IPS-NIHi7 (cell line): ENCODE data around the gene MXRA8.

Source experiments
- DNase-seq: peaks from one replicate; pipeline ENCODE4 v3.0.0; 2012; ENCODE audit warnings: mixed read lengths; ENCODE audit errors: extremely low spot score

Gene MXRA8

DNA sequence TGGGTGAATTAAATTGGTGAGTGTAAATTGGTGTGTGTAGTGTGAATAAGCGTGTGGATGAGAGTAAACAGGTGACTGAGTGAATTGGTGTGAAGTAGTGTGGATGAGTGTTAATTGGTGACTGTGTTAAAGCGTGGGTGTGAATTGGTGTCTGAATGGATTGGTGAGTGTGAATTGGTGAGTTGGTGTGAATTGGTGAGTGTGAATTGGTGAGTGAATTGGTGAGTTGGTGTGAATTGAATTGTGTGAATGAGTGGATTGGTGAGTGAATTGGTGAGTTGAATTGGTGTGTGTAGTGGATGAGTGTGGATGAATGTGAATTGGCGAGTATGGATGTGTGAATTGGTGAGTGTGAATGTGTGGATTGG, 8.3 kb upstream of the MXRA8 start:
- no peak for DNase-seq

DNA sequence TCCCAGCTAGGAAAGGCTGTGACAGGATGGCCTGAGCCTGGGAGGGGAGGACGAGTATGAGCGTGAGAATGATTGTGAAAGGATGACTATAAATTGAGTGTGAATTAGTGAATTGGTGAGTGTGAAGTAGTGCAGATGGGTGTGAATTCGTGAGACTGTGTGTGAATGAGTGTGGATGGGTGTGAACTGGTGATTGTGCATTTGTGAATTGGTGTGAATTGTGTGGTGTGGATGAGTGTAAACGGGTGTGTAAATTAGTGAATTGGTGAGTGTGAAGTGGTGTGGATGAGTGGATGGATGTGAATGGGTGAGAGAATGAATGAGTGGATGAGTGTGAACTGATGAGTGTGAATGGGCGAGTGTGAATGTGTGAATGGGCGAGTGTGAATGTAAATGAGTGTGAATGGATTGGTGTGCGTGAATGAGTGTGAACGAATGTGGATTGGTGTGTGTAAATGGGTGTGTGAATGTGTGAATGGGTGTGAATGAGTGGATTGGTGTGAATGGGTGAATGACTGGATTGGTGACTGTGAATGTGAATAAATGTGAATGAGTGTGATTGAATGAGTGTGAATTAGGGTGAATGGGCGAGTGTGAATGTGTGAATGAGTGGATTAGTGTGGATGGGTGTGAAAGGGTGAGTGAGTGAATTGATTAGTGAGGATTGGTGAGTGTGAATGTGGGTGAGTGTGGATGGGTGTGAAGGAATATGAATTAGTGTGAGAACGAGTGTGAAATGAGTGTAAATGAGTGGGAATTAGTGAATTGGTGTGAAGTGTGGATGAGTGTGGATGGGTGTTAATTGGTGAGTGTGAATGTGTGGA, 7.7 kb upstream of the MXRA8 start:
- DNase-seq: no peak

DNA sequence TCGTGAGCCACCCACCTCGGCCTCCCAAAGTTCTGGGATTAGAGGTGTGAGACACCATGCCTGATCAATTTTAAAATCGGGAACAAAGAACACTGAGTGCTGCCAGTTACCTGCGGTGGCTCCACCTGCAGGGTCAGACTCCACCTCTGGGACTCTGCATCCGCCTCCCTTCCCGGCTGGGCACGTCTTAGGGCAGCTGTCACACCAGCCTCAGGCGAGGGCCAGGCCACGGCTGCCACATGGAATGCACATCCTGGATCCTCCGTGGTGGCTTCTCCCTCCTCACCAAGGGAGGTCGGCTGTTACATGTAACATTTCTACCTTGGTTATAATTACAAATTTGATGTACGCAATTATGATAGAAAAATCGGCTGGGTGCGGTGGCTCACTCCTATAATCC, 5.9 kb upstream of the MXRA8 start:
- DNase-seq: no peak

DNA sequence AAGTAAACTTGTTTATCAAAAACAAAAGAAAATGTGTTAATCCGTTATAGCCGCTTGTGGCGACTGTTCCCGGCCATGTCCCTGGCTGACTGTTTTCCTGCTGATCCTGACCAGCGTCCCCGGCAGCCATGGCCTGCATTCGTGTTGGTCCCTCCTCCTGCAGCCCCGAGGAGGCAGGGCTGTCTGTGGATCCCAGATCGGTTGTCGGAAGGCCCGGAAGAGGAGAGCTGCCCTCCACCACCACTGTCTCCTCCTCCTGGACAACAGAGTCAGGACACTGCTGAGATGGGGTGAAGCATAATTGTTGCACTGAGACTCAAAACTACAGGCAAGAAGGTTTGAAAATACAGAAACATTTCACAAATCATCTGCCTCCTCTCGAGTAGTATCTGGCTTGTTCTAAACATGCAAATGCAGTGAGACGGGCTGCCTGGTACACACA, 3.6 kb upstream of the MXRA8 start:
- peak; percentile 65 for DNase-seq

DNA sequence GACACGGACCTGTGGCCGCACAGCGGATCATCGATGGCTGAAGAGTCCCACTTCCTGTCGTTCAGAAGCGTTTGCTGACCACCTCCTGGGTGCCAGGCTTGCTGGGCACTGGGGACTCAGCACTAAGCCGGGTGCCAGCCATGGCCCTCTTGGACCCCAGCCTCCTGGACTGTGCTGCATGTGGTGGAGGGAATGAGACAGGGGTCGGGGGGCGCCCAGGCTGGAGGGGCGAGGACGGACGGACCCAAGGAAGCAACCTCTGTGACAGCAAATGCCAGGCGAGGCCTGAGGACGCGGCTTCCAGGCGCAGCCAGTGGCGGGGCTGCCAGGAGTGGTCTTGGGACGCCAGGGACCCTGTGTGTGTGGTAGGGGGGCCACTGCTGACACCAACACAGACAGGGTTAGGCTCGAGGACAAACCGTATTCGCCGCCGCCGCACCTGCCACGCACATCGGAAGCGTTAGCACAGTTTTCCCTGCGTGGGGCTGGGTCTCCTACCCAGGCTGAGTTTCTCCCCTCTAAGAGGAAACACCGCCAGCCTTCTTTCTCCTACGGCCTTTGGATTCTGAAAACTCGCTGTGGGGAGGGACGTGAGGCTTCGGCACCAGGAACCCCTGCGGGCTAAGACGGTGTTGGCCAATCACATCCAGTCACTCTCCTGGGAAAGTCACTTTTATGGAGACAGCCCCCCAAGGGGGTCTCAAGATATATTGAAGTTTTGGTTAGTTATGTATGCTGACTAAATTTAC, 3.1 kb upstream of the MXRA8 start:
- no peak for DNase-seq

DNA sequence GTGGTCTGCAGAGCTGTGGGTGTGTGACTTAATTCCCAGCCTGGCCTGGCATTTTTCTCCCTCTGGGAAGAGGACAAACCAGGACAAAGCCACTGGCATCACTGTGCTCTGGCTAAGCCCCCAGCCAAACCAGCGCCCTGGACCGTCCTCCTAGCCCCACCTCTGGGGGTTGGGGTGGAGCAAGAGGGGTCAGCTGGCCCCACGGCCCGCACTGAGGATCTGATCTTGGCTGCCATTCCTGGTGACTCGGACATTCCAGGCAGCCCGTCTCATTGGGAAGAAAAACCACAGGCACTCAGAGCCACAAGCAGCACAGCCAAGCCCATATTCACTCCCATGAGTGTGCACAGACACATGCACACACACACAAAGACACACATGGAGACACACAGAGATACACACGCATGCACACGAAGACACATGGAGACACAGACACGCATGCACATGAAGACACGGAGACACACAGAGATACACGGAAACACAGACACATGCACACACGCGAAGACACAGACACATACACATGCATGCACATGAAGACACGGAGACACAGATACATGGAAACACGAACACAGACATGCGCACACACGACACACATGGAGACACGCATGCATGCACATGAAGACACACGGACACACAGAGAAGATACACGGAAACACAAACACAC, 2.3 kb upstream of the MXRA8 start:
- no peak for DNase-seq

DNA sequence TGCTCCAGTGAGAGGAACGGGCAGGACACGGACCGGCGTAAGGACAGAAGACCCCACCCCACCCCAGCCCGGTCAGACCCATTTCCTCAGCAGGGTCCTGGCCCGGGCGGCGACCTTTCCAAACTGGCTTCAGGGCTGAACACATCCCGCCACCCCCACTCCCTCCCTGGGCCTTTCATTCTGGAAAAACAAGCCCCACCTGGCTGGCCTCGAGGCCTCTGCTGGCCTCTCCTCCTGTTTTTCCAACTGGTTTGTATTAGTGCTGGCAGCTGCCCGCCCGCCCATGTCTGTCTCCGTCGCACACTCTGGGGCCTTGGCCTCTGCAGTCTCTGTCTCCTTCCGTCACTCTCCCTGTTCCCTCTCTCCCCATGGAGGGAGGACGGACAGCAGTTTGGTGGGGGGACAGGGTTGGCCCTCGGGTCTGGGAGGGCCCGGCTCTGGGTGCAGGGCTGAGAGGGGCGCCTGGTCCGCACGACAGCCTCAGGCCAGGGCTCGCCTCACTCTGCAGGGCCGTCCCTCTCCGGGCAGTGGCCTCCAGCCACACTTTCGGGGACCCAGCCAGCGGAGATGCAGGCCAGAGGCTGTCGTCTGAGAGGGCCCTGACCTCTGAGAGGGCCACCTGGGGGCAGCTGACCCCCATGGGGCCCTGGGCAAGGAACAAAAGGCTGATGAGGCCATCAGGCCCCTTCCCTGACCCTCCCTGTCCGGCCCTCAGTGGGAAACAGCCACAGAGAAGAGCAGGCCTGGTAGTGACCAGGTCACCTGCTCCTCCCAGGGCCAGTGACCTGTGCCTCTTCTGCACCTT, 1.5 kb upstream of the MXRA8 start:
- DNase-seq: no peak

DNA sequence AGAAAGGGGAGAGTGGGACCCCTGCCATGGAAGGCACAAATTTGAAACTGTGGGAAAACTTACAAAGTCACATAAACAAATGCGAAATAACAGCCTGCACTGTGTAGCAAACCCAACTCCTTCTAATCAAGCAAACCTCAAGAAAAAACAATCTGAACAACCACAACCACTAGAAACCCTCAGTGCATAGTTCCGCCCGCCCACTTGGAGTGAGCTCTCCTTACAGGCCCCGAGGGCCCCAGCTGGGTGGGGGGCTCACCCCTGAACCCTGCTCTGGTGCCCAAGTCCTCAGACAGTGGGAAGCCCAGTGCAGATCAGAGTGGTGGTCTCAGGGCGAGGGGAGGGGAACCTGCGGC, 931 bp upstream of the MXRA8 start:
- no peak for DNase-seq

DNA sequence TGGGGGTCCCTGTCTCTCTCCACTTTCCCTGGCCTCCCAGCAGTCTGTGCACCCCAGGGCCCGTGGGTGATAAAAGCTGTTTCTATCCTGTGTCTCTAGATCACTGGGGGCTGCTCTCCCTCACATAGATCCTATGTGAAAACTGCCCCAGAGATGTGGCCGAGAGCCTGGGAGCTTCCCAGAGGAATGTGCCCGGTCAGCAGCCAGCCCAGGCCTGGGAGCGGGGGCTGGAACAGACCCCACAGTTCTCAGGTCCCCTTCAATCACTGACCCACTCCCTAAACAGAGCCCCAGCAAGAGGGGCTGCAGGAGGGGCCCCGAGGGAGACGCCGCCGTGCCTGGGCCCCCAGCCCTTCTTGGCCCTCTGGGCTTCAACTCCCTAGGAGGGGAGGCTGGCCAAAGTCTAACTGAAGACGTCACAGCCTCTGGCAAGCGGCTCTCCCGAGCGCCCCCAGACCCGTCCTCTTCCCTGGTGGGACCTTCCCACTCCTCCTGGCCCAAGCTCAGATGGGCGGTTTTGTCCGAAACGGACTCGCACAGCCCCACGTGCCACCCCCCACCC, 403 bp downstream of the MXRA8 start:
- no peak for DNase-seq

DNA sequence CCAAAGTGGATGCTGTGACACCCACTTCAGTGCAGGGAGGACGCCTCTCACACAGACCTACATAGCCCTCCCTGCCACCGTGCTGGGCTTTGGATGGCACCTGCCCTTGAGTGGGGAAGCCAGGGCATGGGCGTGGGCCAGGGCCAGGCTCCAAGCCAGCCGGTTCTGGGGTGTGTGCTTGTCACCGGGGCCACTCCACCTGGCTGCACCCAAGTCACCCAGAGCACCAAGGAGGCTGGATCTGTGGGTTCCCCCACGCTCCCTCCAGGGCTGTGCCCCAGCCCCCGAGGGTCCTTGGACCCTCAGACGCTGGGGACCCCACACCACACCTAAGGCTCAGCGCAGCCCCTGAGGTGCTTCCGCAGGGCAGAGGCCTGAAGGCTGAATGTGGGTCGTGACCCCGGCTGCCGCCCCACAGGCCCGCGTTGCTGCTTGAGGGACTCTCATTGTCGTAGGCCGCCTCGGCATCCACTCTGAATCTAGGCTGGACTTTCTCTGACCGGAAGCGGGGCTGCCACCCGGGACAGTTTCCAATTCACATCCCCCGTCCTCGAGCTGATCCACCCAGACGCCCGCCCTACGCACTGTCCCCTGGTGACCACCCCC, 1.5 kb downstream of the MXRA8 start:
- no peak for DNase-seq

DNA sequence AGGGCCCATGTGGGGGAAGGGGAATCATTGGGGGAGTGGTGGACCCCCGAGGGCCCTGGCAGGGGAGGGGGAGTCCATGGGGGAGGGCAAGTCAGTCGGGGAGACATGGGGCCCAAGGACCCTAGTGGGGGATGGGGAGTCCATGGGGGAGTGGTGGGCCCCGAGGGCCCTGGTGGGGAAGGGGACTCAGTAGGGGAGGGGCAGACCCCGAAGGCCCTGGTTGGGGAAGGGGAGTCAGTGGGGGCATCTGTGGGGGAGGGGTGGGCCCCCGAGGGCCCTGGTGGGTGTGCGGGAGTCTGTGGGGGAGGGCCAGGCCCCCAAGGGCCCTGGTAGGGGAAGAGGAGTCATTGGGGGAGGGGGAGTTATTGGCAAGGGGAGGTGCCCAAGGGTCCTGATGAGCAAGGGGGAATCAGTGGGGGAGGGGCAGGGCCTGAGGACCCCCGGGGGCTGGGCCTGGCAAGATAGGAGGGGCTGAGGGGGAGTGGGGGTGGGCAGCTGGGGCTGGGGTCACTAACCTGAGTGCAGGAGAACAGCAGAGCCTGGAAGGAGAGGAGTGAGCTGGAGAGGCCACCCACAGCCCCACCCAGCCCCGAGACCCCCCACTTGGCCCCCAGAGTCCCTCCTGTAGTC, 2.1 kb downstream of the MXRA8 start:
- DNase-seq: no peak

DNA sequence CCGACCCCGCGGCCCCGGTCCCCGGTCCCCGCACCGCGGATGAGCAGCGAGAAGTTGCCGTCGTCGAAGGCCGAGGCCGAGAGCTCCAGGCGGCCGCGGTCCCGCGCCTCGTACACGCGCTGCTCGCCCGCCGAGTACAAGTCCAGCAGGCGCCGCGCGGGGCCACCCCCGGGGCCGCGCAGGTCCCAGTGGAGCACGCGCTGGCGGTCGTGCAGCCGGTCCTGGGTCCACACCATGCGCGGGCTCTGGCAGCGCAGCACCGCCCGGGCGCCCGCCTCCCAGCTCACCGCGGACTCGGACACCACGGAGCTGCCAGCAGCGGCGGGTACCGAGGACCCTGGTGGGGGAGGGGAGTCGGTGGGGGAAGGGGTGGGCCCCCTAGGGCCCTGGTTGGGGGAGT, 2.9 kb downstream of the MXRA8 start:
- no peak for DNase-seq

DNA sequence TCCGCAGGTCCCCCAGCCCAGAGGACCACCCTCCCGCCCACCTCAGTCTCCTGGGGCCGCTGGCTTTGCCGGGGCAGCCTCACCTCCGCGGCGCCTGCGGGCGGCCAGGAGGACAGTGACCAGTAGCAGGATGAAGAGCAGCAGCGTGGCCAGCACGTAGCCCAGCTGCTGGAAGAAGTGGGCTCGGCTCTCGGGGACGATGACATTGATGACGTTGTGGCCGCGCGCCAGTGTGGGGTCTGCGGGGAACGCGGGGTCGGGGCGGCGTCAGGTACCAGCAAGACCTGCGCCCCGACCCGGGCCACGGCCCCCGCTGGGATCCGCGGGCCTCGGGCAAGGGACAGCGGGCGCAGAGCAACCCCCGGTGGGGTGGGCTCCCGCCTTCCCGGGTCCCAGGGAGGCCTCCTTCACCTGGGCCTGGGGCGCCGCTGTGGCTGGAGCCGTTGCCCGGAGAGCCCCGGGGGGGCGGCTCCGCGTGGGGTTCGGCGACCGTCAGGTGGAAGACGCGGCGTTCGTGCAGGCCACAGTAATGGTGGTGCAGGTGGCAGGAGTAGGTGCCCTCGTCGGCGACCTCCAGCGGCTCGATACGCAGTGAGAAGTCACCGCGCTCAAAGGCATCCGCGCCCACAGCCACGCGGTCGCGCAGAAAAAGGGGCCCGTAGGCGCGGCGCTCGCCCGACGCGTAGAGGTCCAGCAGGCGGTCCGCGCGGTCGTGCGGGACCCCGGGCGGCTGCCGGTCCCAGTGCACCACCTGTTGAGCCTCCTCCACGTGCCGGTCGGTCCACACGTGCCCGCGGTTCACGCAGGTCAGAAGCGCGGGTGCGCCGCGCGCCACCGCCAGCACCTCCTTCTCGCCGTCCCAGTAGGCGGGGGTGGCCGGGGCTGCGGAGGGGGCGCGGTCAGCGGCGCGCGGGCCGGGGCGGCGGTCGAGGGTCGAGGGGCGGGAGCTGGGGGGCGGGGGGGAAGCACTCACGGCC, 3.8 kb downstream of the MXRA8 start:
- DNase-seq: no peak

DNA sequence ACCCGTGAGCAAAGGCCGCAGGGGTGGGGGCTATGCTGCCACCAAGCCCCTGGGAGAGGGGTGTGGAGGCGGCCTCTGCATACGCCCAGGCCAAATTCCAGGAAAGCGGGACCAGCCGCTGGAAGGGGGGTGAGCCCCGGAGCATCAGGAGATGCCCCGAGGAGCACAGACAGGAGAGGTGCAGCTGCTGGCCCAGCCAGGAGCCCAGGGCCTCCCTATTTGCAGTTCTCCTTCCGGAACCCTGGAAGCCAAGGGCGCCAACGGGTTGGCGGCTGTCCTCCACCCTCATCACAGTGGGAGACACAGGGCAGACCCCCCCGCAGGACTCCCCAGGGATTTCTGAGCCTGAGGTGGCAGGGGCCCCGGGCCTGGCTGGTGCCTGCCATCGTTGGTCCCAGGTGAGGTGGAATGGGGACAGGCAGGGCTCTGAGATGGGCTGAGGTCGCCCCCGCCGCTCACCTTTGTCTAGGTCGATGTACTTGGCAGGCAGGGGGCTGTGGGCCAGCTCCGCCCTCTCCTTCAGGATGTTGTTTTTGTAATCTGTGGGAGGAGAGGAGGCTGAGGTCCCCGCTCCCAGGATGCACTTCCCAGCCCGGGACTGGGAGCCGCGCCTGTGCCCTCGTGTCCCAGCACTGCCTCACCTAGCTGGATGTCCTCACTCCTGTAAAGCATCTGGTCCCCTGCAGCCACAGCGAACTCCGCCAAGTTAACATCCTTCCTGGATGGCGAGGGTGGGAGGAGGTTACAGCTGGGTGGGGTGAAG, 4.8 kb downstream of the MXRA8 start:
- peak; percentile 72 for DNase-seq

DNA sequence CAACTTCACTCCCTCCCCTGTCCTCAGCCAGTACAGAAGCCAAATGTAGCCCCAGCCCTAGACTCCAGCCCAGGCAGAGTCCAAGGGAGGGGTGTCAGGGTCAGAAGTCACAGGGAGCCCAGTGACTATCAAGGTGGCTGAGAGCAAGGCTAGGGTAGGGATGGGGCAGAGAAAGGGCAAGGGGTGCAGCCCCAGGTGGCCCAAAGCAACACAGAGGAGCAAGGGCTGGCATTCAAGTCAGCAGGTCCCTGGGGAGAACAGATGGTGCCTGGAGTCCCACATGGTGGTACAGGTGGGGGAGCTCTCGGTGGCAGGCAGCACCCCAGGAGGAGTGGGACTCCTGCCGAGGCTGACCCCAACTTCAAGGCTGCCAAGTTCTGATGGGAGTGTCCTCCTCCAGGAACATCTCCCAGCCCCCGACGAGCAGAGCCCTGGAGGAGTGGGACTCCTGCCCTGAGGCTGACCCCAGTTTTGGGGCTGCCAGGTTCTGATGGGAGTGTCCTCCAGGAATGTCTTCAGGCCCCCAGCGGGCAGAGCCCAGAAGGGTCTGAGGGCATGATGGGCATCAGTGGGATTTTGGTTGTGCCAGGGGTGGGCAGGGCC, 5.5 kb downstream of the MXRA8 start:
- DNase-seq: no peak

DNA sequence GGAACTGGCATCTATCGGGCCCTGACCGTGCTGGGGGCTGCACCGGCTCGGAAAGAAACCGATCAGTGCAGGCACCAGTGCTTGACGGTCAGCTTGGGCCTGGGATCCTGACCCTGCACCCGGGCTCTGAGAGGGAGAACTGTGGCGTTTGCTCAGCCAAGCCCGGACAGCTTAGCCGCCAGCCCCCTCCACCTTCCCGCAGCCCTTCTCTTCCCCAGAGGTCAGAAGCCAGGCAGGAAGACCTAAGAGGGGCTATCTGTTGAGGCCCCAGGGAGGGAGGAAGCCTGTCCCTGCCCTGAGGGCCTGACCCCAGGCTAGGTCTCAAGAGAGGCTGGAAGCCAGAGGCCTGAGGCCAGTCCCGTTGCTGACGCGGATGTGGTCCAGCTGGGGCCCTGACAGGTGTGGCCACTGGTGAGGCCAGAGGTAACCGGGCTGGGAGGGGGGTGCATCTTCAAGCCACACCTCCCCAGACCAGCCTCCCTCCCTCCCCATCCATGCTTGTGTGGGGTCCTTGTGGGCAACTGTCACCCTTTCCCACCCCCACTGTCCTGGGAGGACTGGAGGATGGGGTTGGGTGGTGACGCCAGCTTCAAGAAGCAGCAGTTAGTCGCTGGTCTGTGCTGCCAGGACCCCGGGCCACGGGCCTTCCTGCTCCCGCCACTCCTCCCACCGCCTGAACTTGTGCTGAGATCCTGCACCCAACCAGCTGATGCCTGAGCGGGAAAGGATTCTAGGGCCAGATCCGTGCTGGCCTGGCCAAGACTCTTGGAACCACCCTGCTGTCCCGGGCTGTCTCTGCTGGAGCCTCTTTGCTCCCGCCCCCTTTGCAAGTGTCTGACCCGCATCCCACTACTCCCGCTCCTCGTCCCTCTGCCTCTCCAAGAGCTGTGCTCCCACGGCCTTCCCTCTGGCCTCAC, 6.6 kb downstream of the MXRA8 start:
- DNase-seq: no peak
